HCT116 (cell line): Measurements from ENCODE around the gene NBPF26. TPM values are rescaled to one million over a fixed set of nuclear protein-coding genes. Genes with fewer than 3 reads are reported as not detected.
"Not testable (repeated sequence)": the region's sequence is repeated elsewhere in the genome, so short reads cannot be mapped to it uniquely, and the experiment has no call there.

ENCODE experiments used
- ATAC-seq: fragments of 200-7000 bp; cut with Tn5 transposase; 2 replicates; pipeline ENCODE4 v1.9.1; 2020; ENCODE audit warnings: mild to moderate bottlenecking, moderate library complexity
- BruUV-seq: library from RNA; stranded (reverse); fragments of 400-500 nt; replicated peaks from 2 replicates; lab custom pipeline; 2021; lab: Mats Ljungman, UMichigan
- CTCF ChIA-PET: fragments of 300-600 bp; sonication (Branson Sonifier 250); formaldehyde crosslinking; loops from one replicate; lab custom pipeline; 2021; ENCODE audit warnings: antibody characterized with exemption; lab: Charles Lee
- POLR2A ChIA-PET: fragments of 300-600, 350-600 bp; sonication (Branson Sonifier 250); formaldehyde crosslinking; loops from one replicate; lab custom pipeline; 2021; ENCODE audit warnings: antibody characterized with exemption; lab: Charles Lee
- RAD21 ChIA-PET, 2 experiments: fragments of 300-600 bp; sonication (Branson Sonifier 250); formaldehyde crosslinking; loops; one replicate each; lab custom pipeline; 2023; ENCODE audit warnings: low total read pairs in 2 of 2; ENCODE audit not compliant: uncharacterized antibody in 2 of 2, unreplicated experiment in 2 of 2, low non-redundant PET in 1 of 2; lab: Charles Lee
- DNase-seq: peaks from one replicate; pipeline ENCODE4 v3.0.0-alpha.2; 2010; ENCODE audit warnings: low read depth, low spot score
- H2AFZ ChIP-seq: fragments of 200-600 bp; shearing (Covaris generic), sonication (generic); 2 replicates; pipeline ENCODE4 v1.6.1; 2017; ENCODE audit warnings: low read depth, mixed run types, mixed read lengths, antibody characterized with exemption, low read length; ENCODE audit not compliant: poor library complexity, severe bottlenecking
- H3K27ac ChIP-seq: 2 replicates; pipeline ENCODE4 v1.5.1; 2012; ENCODE audit warnings: low read depth, low read length
- H3K27me3 ChIP-seq: fragments of 200-600 bp; sonication (generic); 2 replicates; pipeline ENCODE4 v1.6.1; 2016; ENCODE audit warnings: mixed run types, low read length, mixed read lengths; ENCODE audit not compliant: insufficient read depth
- H3K36me3 ChIP-seq, 2 experiments: fragments of 200-500 bp in 1 of 2; fragments of 200-600 bp in 1 of 2; sonication (Bioruptor generic) in 1 of 2; sonication (generic) in 1 of 2; 2 replicates each; pipeline versions ENCODE4 v1.5.1 to v1.6.1; 2014 to 2016; ENCODE audit warnings: low read length in 2 of 2, inconsistent platforms in 1 of 2, mixed read lengths in 1 of 2, mixed run types in 1 of 2; ENCODE audit not compliant: insufficient read depth in 2 of 2, control insufficient read depth in 1 of 2
- H3K4me1 ChIP-seq, 2 experiments: fragments of 200-600 bp in 1 of 2; sonication (generic) in 1 of 2; 2 replicates each; pipeline versions ENCODE4 v1.5.1 to v1.6.1; 2012 to 2017; ENCODE audit warnings: low read length in 2 of 2, inconsistent platforms in 1 of 2, mild to moderate bottlenecking in 1 of 2, mixed read lengths in 1 of 2, mixed run types in 1 of 2, moderate library complexity in 1 of 2; ENCODE audit not compliant: insufficient read depth in 2 of 2, control insufficient read depth in 1 of 2
- H3K4me2 ChIP-seq: fragments of 200-600 bp; sonication (generic); 2 replicates; pipeline ENCODE4 v1.6.1; 2017; ENCODE audit warnings: mixed run types, low read length, mixed read lengths
- H3K4me3 ChIP-seq, 2 experiments: fragments of 200-600 bp in 1 of 2; sonication (generic) in 1 of 2; replicated peaks in 1 of 2; 2 replicates each; pipeline ENCODE4 v1.5.1; 2011 to 2016; ENCODE audit warnings: low read length in 2 of 2, control low read depth in 1 of 2, low read depth in 1 of 2, mild to moderate bottlenecking in 1 of 2, mixed read lengths in 1 of 2, mixed run types in 1 of 2
- H3K79me2 ChIP-seq: fragments of 200-600 bp; sonication (generic); 2 replicates; pipeline ENCODE4 v1.6.1; 2017; ENCODE audit warnings: mild to moderate bottlenecking, mixed run types, low read length, moderate library complexity, mixed read lengths; ENCODE audit not compliant: insufficient read depth
- H3K9ac ChIP-seq: fragments of 200-600 bp; sonication (generic); 2 replicates; pipeline ENCODE4 v1.6.1; 2016; ENCODE audit warnings: low read length, mixed read lengths
- H3K9me2 ChIP-seq: fragments of 200-600 bp; sonication (generic), shearing (Covaris generic); 2 replicates; pipeline ENCODE4 v1.6.1; 2017; ENCODE audit warnings: mixed run types, mild to moderate bottlenecking, moderate library complexity; ENCODE audit not compliant: insufficient read depth
- H3K9me3 ChIP-seq, 2 experiments: fragments of 200-500 bp in 1 of 2; fragments of 200-600 bp in 1 of 2; sonication (Bioruptor generic) in 1 of 2; sonication (generic) in 1 of 2; 2 replicates each; pipeline ENCODE4 v1.6.1; 2014 to 2017; ENCODE audit warnings: low read length in 2 of 2, mixed read lengths in 2 of 2, inconsistent platforms in 1 of 2, low read depth in 1 of 2, mild to moderate bottlenecking in 1 of 2, mixed run types in 1 of 2, moderate library complexity in 1 of 2; ENCODE audit not compliant: control insufficient read depth in 1 of 2, insufficient read depth in 1 of 2
- H4K20me1 ChIP-seq: fragments of 200-600 bp; sonication (generic), shearing (Covaris generic); 2 replicates; pipeline ENCODE4 v1.6.1; 2017; ENCODE audit warnings: mixed run types, mild to moderate bottlenecking, moderate library complexity; ENCODE audit not compliant: insufficient read depth
- CBX3 ChIP-seq: IDR thresholded peaks from 2 replicates; pipeline ENCODE4 v1.6.1; 2012; ENCODE audit warnings: low read depth
- CEBPB ChIP-seq: IDR thresholded peaks from 2 replicates; pipeline ENCODE4 v1.6.1; 2012; ENCODE audit warnings: low read depth
- FOSL1 ChIP-seq: IDR thresholded peaks from 2 replicates; pipeline ENCODE4 v1.6.1; 2012; ENCODE audit warnings: low read depth
- JUND ChIP-seq: IDR thresholded peaks from 2 replicates; pipeline ENCODE4 v1.6.1; 2012
- POLR2A ChIP-seq: IDR thresholded peaks from 2 replicates; pipeline ENCODE4 v1.7.0; 2011; ENCODE audit warnings: borderline replicate concordance; ENCODE audit not compliant: insufficient read depth, insufficient read length; ENCODE audit errors: extremely low read depth
- POLR2AphosphoS5 ChIP-seq: IDR thresholded peaks from 2 replicates; pipeline ENCODE4 v1.6.1; 2011; ENCODE audit warnings: mild to moderate bottlenecking, low read depth, low read length, moderate library complexity
- RAD21 ChIP-seq: IDR thresholded peaks from 2 replicates; pipeline ENCODE4 v1.6.1; 2012; ENCODE audit warnings: low read depth, mild to moderate bottlenecking
- SIN3A ChIP-seq: IDR thresholded peaks from 2 replicates; pipeline ENCODE4 v1.6.1; 2012; ENCODE audit warnings: low read depth
- SP1 ChIP-seq: IDR thresholded peaks from 2 replicates; pipeline ENCODE4 v1.6.1; 2012; ENCODE audit warnings: low read depth
- SRF ChIP-seq: IDR thresholded peaks from 2 replicates; pipeline ENCODE4 v1.6.1; 2012; ENCODE audit warnings: low read depth
- TCF7L2 ChIP-seq: IDR thresholded peaks from 2 replicates; pipeline ENCODE4 v1.7.0; 2011; ENCODE audit warnings: borderline replicate concordance, inconsistent platforms; ENCODE audit not compliant: insufficient read depth, insufficient read length; ENCODE audit errors: extremely low read depth
- YY1 ChIP-seq: IDR thresholded peaks from 2 replicates; pipeline ENCODE4 v1.6.1; 2011; ENCODE audit warnings: low read length, low read depth, moderate library complexity, mild to moderate bottlenecking; ENCODE audit not compliant: insufficient replicate concordance; ENCODE audit errors: extremely low read depth
- ZBTB33 ChIP-seq: IDR thresholded peaks from 2 replicates; pipeline ENCODE4 v1.6.1; 2011; ENCODE audit warnings: mild to moderate bottlenecking, low read length, moderate library complexity; ENCODE audit not compliant: insufficient replicate concordance; ENCODE audit errors: extremely low read depth
- intact Hi-C: fragments of 100-400 bp; cut with micrococcal nuclease; formaldehyde crosslinking; loops from 2 replicates; pipeline ENCODE4 v1.10.0; 2022
- total RNA-seq: library from RNA; stranded (reverse); gene quantifications from one replicate; pipeline ENCODE4 v1.2.1, GENCODE V29; 2021; ENCODE audit not compliant: unreplicated experiment
- TF ChIP-seq, protein P1 (sequence below): IDR thresholded peaks from 2 replicates; pipeline ENCODE4 v1.6.1; 2012
- TF ChIP-seq, protein P2 (sequence below): IDR thresholded peaks from 2 replicates; pipeline ENCODE4 v1.6.1; 2012

NBPF26 gene
- total RNA-seq, 1 experiment from 2014 or later, result 15.8 TPM

- Histone ChIP-seq H3K9ac (peak overlapping the region; percentile 46), H3K27ac (peak overlapping the region; percentile 58)
- H3K79me2 ChIP-seq, H3K9me2 ChIP-seq, H4K20me1 ChIP-seq, H3K36me3 ChIP-seq, RAD21 ChIA-PET, H3K9me3 ChIP-seq, intact Hi-C loops, H3K4me1 ChIP-seq, CTCF ChIA-PET: not testable (repeated sequence)
- TF ChIP-seq, protein P1, sequence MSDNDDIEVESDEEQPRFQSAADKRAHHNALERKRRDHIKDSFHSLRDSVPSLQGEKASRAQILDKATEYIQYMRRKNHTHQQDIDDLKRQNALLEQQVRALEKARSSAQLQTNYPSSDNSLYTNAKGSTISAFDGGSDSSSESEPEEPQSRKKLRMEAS, result peak; percentile 45; the same call in 1 of the 2 replicates
- TF ChIP-seq POLR2AphosphoS5 (peak; percentile 97), CBX3 (peak; percentile 88), SRF (peak; percentile 38; the same call in 1 of the 2 replicates), CEBPB (peak; percentile 64; the same call in 1 of the 2 replicates), FOSL1 (0 out of 2 replicates have a peak, but pooled peaks have one; percentile 34), YY1 (peak; percentile 78), TCF7L2 (peak; percentile 38), ZBTB33 (peak; percentile 91), SIN3A (peak; percentile 99), SP1 (peak; percentile 80), JUND (peak; percentile 84), RAD21 (peak; percentile 29; the same call in 1 of the 2 replicates), POLR2A (peak; percentile 100)
- TF ChIP-seq, protein P2, sequence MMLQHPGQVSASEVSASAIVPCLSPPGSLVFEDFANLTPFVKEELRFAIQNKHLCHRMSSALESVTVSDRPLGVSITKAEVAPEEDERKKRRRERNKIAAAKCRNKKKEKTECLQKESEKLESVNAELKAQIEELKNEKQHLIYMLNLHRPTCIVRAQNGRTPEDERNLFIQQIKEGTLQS, result 0 out of 2 replicates have a peak, but pooled peaks have one; percentile 35
- TF ChIP-seq, all 23 proteins: peak for 15; not testable (repeated sequence) for 8
- Histone ChIP-seq H3K4me3 (peak overlapping the region; percentile 38 to 49), H3K4me2 (peak overlapping the region; percentile 66)
- H3K27me3 ChIP-seq, H2AFZ ChIP-seq: not testable (repeated sequence)
- POLR2A ChIA-PET, result interaction anchor here (1.3 kb wide), 1 partner anchor 92 kb away, joined by 13 read pairs; no protein-coding TSS in a partner anchor
- DNase-seq (peak; percentile 97), ATAC-seq (peak; percentile 85)
- TSS peak; percentile 98 for BruUV-seq
Observed at GRCh38 chr1:120850537-120851421, 127.0 kb downstream of the NBPF26 start.

- RAD21 ChIA-PET, CTCF ChIA-PET: not testable (repeated sequence)
Observed at GRCh38 chr1:120858144-120858543, 134.4 kb downstream of the NBPF26 start.

More at GRCh38 chr1:120858144-120858543, 134.4 kb downstream of the NBPF26 start:
- DNase-seq, H2AFZ ChIP-seq, H3K27me3 ChIP-seq, H3K4me1 ChIP-seq, H3K9me3 ChIP-seq, intact Hi-C loops, POLR2A ChIA-PET, H3K9me2 ChIP-seq, H3K36me3 ChIP-seq, H3K4me2 ChIP-seq, H4K20me1 ChIP-seq, ATAC-seq, H3K9ac ChIP-seq, H3K27ac ChIP-seq, BruUV-seq, H3K79me2 ChIP-seq, H3K4me3 ChIP-seq: not testable (repeated sequence)
